LoVo (cell line): ENCODE measurements around the gene TXNRD3.
"Not testable (repeated sequence)": the region's sequence is repeated elsewhere in the genome, so short reads cannot be mapped to it uniquely, and the experiment has no call there.

Source experiments
- DNase-seq: peaks from one replicate; pipeline ENCODE4 v3.0.0-alpha.2; 2016; ENCODE audit warnings: low spot score

Gene TXNRD3

GRCh38 chr3:126591515-126591914 lies 63.4 kb downstream of the TXNRD3 start:
- DNase-seq = not testable (repeated sequence)

- DNase-seq = no peak
Measured at GRCh38 chr3:126582311-126582710, 72.6 kb downstream of the TXNRD3 start.

- DNase-seq = no peak
Measured at GRCh38 chr3:126581569-126581968, 73.4 kb downstream of the TXNRD3 start.

- no peak for DNase-seq
Measured at GRCh38 chr3:126580746-126581145, 74.2 kb downstream of the TXNRD3 start.

- DNase-seq = no peak
Measured at GRCh38 chr3:126578702-126579101, 76.2 kb downstream of the TXNRD3 start.

GRCh38 chr3:126577261-126577660 lies 77.7 kb downstream of the TXNRD3 start:
- DNase-seq = no peak

- DNase-seq = peak; percentile 54
Measured at GRCh38 chr3:126573492-126574117, 81.3 kb downstream of the TXNRD3 start.

GRCh38 chr3:126571078-126571477 lies 83.8 kb downstream of the TXNRD3 start:
- DNase-seq = no peak

GRCh38 chr3:126570103-126570541 lies 84.8 kb downstream of the TXNRD3 start:
- DNase-seq = no peak

- no peak for DNase-seq
Measured at GRCh38 chr3:126569390-126569975, 85.4 kb downstream of the TXNRD3 start.

- DNase-seq = no peak
Measured at GRCh38 chr3:126568776-126569342, 86.1 kb downstream of the TXNRD3 start.

- no peak for DNase-seq
Measured at GRCh38 chr3:126567696-126568438, 87.1 kb downstream of the TXNRD3 start.

GRCh38 chr3:126562737-126563276 lies 92.1 kb downstream of the TXNRD3 start:
- DNase-seq = no peak

- DNase-seq = no peak
Measured at GRCh38 chr3:126558336-126559071, 96.4 kb downstream of the TXNRD3 start, which contains the start of gene C3orf22. C3orf22 (minus strand) TSS chr3:126558932; CDS start chr3:126553390, 5,542 bp downstream.

GRCh38 chr3:126557761-126558160 lies 97.2 kb downstream of the TXNRD3 start:
- DNase-seq = no peak

- no peak for DNase-seq
Measured at GRCh38 chr3:126557415-126557745, 97.5 kb downstream of the TXNRD3 start.
